AG09319 (cell line): Measurements from ENCODE around the gene ASCC2.

Experiments used
- DNase-seq: peaks from one replicate; pipeline ENCODE4 v3.0.0-alpha.2; 2010; ENCODE audit warnings: low read depth; ENCODE audit errors: extremely low read depth
- CTCF ChIP-seq: IDR thresholded peaks from 2 replicates; pipeline ENCODE4 v1.5.1; 2011; ENCODE audit warnings: low read depth, mild to moderate bottlenecking, inconsistent platforms, low read length, moderate library complexity

The ASCC2 gene

DNA sequence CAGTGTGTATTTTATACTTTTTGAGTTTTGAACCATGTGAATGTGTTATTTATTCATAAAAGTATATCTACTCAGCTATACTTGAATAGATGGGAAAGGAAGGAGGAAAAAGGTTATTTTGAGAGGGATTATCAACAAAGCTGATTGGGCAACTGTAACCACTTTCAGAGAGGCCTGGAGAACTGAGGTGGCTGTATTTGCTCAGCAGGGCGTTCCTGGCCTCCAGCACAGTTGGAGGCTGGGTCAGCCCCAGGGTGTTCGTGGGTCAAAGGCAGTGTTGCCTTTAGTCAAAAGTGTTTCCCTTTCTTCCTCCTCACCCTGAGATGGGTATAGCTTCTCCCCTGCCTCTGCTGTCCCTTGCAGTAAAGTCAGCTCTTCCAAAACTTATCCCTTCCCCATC is 26.7 kb downstream of the ASCC2 start:
- TF ChIP-seq CTCF = no peak
- DNase-seq = no peak

DNA sequence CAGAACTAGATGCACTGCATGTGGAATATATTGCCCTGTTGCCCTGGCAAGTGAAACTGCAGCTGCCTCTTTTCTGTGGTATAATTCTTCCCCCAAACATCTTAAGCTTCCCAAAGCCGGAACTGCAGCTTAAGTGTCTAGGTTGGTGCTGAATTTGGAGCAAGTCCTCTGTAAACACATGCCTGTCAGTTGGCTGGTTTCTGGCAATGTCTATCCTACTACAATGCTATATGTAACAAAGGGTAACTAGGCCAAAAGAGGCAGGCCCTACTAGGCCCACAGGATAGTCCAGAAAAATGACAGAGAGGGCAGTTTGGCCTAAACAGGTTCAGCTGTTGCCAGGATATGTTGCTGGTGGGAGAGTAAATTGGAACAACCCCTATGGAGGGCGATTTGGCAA is 27.9 kb downstream of the ASCC2 start:
- DNase-seq = no peak
- no peak for TF ChIP-seq CTCF

DNA sequence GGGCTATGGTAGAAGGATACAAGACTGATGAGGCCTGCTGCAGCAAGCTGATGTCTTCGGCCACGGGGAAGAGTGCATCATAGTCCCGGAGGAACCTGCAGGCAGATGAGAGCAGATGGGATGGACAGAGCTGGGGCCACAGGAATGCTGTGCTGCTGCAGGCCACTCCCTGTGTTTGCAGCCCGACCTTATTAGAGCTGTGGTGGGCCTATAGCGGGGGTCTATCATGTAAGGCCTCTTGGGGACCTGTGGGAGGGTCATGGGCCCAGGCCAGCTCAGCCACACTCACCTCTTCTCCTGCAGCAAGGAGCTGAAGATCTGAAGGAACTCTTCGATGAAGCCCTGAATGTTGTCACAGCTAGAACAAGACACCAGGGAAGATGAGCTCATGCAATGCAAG is 31.9 kb downstream of the ASCC2 start:
- TF ChIP-seq CTCF = no peak
- no peak for DNase-seq

- no peak for DNase-seq
- TF ChIP-seq CTCF = no peak
These were observed 33.1 kb downstream of the ASCC2 start for GRCh38 chr22:29804985-29805384.

- no peak for DNase-seq
- TF ChIP-seq CTCF = no peak
These were observed 34.9 kb downstream of the ASCC2 start for GRCh38 chr22:29803190-29803589.

GRCh38 chr22:29801796-29802195 is 36.3 kb downstream of the ASCC2 start:
- no peak for DNase-seq
- TF ChIP-seq CTCF = no peak

GRCh38 chr22:29801153-29801552 is 36.9 kb downstream of the ASCC2 start:
- DNase-seq = no peak
- TF ChIP-seq CTCF = no peak
